AG09319 (cell line): ENCODE measurements around the gene SPTY2D1.
"Not testable (repeated sequence)": the region's sequence is repeated elsewhere in the genome, so short reads cannot be mapped to it uniquely, and the experiment has no call there.

ENCODE experiments used
- DNase-seq: peaks from one replicate; pipeline ENCODE4 v3.0.0-alpha.2; 2010; ENCODE audit warnings: low read depth; ENCODE audit errors: extremely low read depth
- TF ChIP-seq, protein P1 (sequence below): IDR thresholded peaks from 2 replicates; pipeline ENCODE4 v1.5.1; 2011; ENCODE audit warnings: low read depth, mild to moderate bottlenecking, inconsistent platforms, low read length, moderate library complexity

Gene SPTY2D1

GRCh38 chr11:18669219-18669596, 35.1 kb upstream of the SPTY2D1 start:
- TF ChIP-seq, protein P1, sequence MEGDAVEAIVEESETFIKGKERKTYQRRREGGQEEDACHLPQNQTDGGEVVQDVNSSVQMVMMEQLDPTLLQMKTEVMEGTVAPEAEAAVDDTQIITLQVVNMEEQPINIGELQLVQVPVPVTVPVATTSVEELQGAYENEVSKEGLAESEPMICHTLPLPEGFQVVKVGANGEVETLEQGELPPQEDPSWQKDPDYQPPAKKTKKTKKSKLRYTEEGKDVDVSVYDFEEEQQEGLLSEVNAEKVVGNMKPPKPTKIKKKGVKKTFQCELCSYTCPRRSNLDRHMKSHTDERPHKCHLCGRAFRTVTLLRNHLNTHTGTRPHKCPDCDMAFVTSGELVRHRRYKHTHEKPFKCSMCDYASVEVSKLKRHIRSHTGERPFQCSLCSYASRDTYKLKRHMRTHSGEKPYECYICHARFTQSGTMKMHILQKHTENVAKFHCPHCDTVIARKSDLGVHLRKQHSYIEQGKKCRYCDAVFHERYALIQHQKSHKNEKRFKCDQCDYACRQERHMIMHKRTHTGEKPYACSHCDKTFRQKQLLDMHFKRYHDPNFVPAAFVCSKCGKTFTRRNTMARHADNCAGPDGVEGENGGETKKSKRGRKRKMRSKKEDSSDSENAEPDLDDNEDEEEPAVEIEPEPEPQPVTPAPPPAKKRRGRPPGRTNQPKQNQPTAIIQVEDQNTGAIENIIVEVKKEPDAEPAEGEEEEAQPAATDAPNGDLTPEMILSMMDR, result no peak
- DNase-seq, result no peak

DNA sequence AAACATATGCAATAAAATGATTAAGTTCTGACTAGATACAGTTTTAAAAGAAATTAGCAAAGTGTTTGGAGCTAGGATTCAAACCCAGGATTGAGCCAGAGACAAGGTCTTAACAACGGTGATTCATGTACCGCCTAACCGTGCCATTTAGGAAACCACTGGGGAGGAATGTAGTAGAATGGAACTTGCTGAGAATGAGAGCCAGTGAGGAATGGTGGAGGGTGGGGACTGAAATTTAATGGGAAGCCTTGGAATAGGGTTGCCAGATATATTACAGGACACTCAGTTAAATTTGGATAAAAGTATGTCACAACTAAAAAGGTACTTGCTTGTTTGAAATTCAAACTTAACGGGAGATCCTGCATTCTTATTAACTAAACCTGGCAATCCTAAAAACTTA, 34.0 kb upstream of the SPTY2D1 start:
- TF ChIP-seq, protein P1, result no peak
- no peak for DNase-seq

GRCh38 chr11:18665353-18665872, 31.3 kb upstream of the SPTY2D1 start:
- not testable (repeated sequence) for DNase-seq

GRCh38 chr11:18657673-18658072, 23.5 kb upstream of the SPTY2D1 start:
- no peak for DNase-seq
- TF ChIP-seq, protein P1, result no peak

DNA sequence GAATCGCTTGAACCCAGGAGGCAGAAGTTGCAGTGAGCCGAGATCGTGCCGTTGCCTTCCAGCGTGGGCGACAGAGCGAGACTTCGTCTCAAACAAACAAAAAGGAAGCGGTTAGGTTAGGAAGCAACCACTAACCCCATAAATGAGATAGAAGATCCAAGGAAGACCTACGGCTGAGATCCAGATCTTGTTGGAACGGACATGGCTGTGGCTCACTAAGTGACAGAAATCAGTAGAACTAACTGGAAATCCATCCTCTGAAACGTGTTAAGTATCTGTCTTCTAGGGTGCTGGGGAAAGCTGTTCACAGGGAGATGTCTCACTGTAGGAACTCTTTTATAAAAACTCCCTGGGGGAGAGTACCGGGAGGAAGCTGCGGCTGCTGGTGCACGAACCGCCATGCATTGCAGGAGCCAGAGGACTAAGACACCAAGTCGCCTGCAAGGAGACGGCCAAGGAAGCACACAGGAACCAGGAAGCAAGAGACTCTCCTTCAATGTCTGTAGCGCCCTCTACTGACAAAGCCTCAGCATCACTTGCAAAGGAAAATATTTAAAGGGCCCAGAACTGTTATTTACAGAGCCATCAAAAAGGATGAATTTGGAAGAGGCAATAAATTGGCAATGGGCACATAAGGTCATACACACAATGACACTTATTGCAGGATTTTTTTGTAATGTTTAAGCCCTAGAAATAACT, 16.9 kb upstream of the SPTY2D1 start:
- peak; percentile 22 for DNase-seq
- TF ChIP-seq, protein P1, result peak; percentile 60

DNA sequence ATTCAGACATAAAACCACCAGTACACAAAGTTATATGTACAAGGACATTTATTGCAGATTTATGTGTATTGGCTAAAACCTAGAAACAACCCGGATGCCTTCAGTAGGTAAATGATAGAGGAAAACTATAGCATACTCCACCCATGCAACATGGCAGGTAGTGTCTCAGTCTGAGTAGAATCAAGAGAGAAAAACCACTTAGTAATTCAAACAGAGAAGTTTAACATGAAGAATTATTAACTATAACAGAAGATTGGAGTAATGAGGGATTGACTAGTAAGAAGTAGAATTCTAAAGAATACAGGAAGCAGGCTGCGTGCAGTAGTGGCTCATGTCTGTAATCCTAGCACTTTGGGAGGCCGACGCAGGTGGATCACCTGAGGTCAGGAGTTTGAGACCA, 16.2 kb upstream of the SPTY2D1 start:
- TF ChIP-seq, protein P1, result no peak
- no peak for DNase-seq

- not testable (repeated sequence) for DNase-seq
Observed at GRCh38 chr11:18643034-18643433, 8.9 kb upstream of the SPTY2D1 start.

DNA sequence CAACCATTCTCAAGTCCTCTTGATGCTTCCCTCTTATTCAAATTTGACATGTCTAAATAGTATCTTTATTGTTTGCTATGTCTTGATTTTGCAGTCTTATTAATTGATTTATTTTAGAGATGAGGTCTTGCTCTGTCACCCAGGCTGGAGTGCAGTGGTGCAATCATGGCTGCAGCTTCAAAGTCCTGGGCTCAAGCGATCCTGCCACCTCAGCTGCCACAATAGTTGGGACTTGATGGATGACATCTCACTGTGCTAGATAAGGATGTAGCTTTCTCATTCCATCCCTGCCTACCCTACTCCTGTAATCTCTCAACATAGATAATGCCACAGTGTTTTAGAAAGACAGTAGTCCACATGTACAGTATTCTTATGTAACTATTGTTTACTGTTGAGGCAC, 7.5 kb upstream of the SPTY2D1 start:
- TF ChIP-seq, protein P1, result no peak
- no peak for DNase-seq
